SK-N-SH (cell line): ENCODE results near the gene C11orf71. TPM values are rescaled to one million over a fixed set of nuclear protein-coding genes. Genes with fewer than 3 reads are reported as not detected.

Source experiments
- CTCF ChIA-PET: fragments of 300-600, 350-600 bp; formaldehyde crosslinking; extraction: SDS; loops from one replicate; lab custom pipeline; 2021; lab: Yijun Ruan, JAX
- POLR2A ChIA-PET: fragments of 350-600 bp; sonication (Branson Sonifier 250); formaldehyde crosslinking; extraction: SDS; loops from one replicate; lab custom pipeline; 2020; ENCODE audit warnings: antibody characterized with exemption, inconsistent platforms; lab: Yijun Ruan, JAX
- DNase-seq: peaks from one replicate; pipeline ENCODE4 v3.0.0; 2012
- H2AFZ ChIP-seq: fragments of 200-600 bp; sonication (generic); 2 replicates; pipeline ENCODE4 v1.8.1; 2016; ENCODE audit warnings: antibody characterized with exemption, mild to moderate bottlenecking, low read depth
- H3F3A ChIP-seq: fragments of 200-600 bp; sonication (generic); replicated peaks from 2 replicates; pipeline ENCODE3; 2016; ENCODE audit warnings: antibody characterized with exemption, mild to moderate bottlenecking; ENCODE audit not compliant: insufficient read depth
- H3K27ac ChIP-seq, 2 experiments: fragments of 200-500 bp in 1 of 2; fragments of 200-600 bp in 1 of 2; sonication (Bioruptor generic) in 1 of 2; sonication (generic), shearing (Covaris generic) in 1 of 2; 2 replicates each; pipeline versions ENCODE4 v1.5.1 to v1.6.1; 2014 to 2016; ENCODE audit warnings: low read depth in 2 of 2, inconsistent platforms in 1 of 2, low read length in 1 of 2, mild to moderate bottlenecking in 1 of 2, mixed read lengths in 1 of 2
- H3K27me3 ChIP-seq: fragments of 200-600 bp; sonication (generic), shearing (Covaris generic); 2 replicates; pipeline ENCODE4 v1.6.1; 2016; ENCODE audit warnings: mixed run types; ENCODE audit not compliant: insufficient read depth
- H3K36me3 ChIP-seq, 2 experiments: fragments of 200-500 bp in 1 of 2; fragments of 200-600 bp in 1 of 2; sonication (Bioruptor generic) in 1 of 2; sonication (generic) in 1 of 2; replicated peaks in 1 of 2; 2 replicates each; pipeline versions ENCODE3 to v1.5.1; 2014 to 2016; ENCODE audit warnings: low read length in 1 of 2, mild to moderate bottlenecking in 1 of 2; ENCODE audit not compliant: insufficient read depth in 2 of 2, control insufficient read depth in 1 of 2
- H3K4me1 ChIP-seq, 2 experiments: fragments of 200-500 bp in 1 of 2; fragments of 200-600 bp in 1 of 2; sonication (Bioruptor generic) in 1 of 2; sonication (generic), shearing (Covaris generic) in 1 of 2; 2 replicates each; pipeline versions ENCODE4 v1.5.1 to v1.6.1; 2014 to 2016; ENCODE audit warnings: low read depth in 1 of 2, low read length in 1 of 2, mixed run types in 1 of 2; ENCODE audit not compliant: insufficient read depth in 2 of 2, control insufficient read depth in 1 of 2
- H3K4me2 ChIP-seq: fragments of 200-600 bp; sonication (generic), shearing (Covaris generic); 2 replicates; pipeline ENCODE4 v1.6.1; 2017; ENCODE audit warnings: mixed run types
- H3K4me3 ChIP-seq, 2 experiments: fragments of 200-500 bp in 1 of 2; fragments of 200-600 bp in 1 of 2; sonication (Bioruptor generic) in 1 of 2; sonication (generic), shearing (Covaris generic) in 1 of 2; 2 replicates each; pipeline versions ENCODE4 v1.5.1 to v1.8.1; 2014 to 2016; ENCODE audit warnings: low read depth in 2 of 2, inconsistent platforms in 1 of 2, low read length in 1 of 2, mild to moderate bottlenecking in 1 of 2, mixed read lengths in 1 of 2, moderate library complexity in 1 of 2
- H3K79me2 ChIP-seq: fragments of 200-600 bp; sonication (generic); 2 replicates; pipeline ENCODE4 v1.8.1; 2017; ENCODE audit warnings: mild to moderate bottlenecking; ENCODE audit not compliant: insufficient read depth
- H3K9ac ChIP-seq: fragments of 200-600 bp; sonication (generic); 2 replicates; pipeline ENCODE4 v1.6.1; 2017; ENCODE audit warnings: mixed run types
- H3K9me2 ChIP-seq: fragments of 200-600 bp; sonication (generic); 2 replicates; pipeline ENCODE4 v1.6.1; 2017; ENCODE audit warnings: mixed run types
- H3K9me3 ChIP-seq: fragments of 200-600 bp; sonication (generic); 2 replicates; pipeline ENCODE4 v1.6.1; 2017; ENCODE audit warnings: mixed run types, mild to moderate bottlenecking, moderate library complexity
- H4K20me1 ChIP-seq: fragments of 200-600 bp; sonication (generic); 2 replicates; pipeline ENCODE4 v1.6.1; 2017; ENCODE audit warnings: mild to moderate bottlenecking, mixed run types; ENCODE audit not compliant: insufficient read depth
- ELF1 ChIP-seq: IDR thresholded peaks from 2 replicates; pipeline ENCODE4 v1.4.0; 2012
- EP300 ChIP-seq, 2 experiments: IDR thresholded peaks; 2 replicates each; pipeline versions ENCODE4 v1.4.0 to v1.6.1; 2012; ENCODE audit warnings: borderline replicate concordance in 1 of 2, low read depth in 1 of 2, low read length in 1 of 2
- FOSL2 ChIP-seq: IDR thresholded peaks from 2 replicates; pipeline ENCODE4 v1.4.0; 2012; ENCODE audit warnings: low read depth, mild to moderate bottlenecking, moderate library complexity, borderline replicate concordance
- FOXM1 ChIP-seq: IDR thresholded peaks from 2 replicates; pipeline ENCODE4 v1.4.0; 2012; ENCODE audit warnings: low read depth, mild to moderate bottlenecking
- GATA2 ChIP-seq: sonication (generic); formaldehyde crosslinking; IDR thresholded peaks from 2 replicates; pipeline ENCODE4 v1.5.0; 2020; ENCODE audit warnings: mild to moderate bottlenecking, missing genetic modification reagents
- JUND ChIP-seq: IDR thresholded peaks from 2 replicates; pipeline ENCODE4 v1.4.0; 2012
- MEF2A ChIP-seq: IDR thresholded peaks from 2 replicates; pipeline ENCODE4 v1.4.0; 2012; ENCODE audit warnings: low read depth, borderline replicate concordance
- MXI1 ChIP-seq: IDR thresholded peaks from 2 replicates; pipeline ENCODE4 v1.6.1; 2012; ENCODE audit warnings: mild to moderate bottlenecking, low read depth, low read length, improper control_type of control experiment
- NFIC ChIP-seq: IDR thresholded peaks from 2 replicates; pipeline ENCODE4 v1.4.0; 2012; ENCODE audit warnings: borderline replicate concordance
- NRF1 ChIP-seq: IDR thresholded peaks from 2 replicates; pipeline ENCODE4 v1.6.1; 2012; ENCODE audit warnings: low read depth, mild to moderate bottlenecking, low read length
- POLR2AphosphoS5 ChIP-seq: IDR thresholded peaks from 2 replicates; pipeline ENCODE4 v1.6.1; 2012; ENCODE audit warnings: low read depth, low read length
- RAD21 ChIP-seq: IDR thresholded peaks from 2 replicates; pipeline ENCODE4 v1.6.1; 2012; ENCODE audit warnings: mild to moderate bottlenecking, low read length
- RCOR1 ChIP-seq: fragments of 150-350 bp; IDR thresholded peaks from 2 replicates; pipeline ENCODE4 v1.6.1; 2017; ENCODE audit warnings: antibody characterized with exemption, low read length
- RFX5 ChIP-seq: IDR thresholded peaks from 2 replicates; pipeline ENCODE4 v1.6.1; 2012; ENCODE audit warnings: mild to moderate bottlenecking, improper control_type of control experiment, low read length
- RXRA ChIP-seq: IDR thresholded peaks from 2 replicates; pipeline ENCODE4 v1.4.0; 2012; ENCODE audit warnings: low read depth, mild to moderate bottlenecking, borderline replicate concordance
- SIN3A ChIP-seq: IDR thresholded peaks from 2 replicates; pipeline ENCODE4 v1.6.1; 2012; ENCODE audit warnings: low read depth, mild to moderate bottlenecking, low read length, moderate library complexity, borderline replicate concordance
- SMC3 ChIP-seq: IDR thresholded peaks from 2 replicates; pipeline ENCODE4 v1.6.1; 2012; ENCODE audit warnings: low read depth, low read length, improper control_type of control experiment
- TAF1 ChIP-seq: IDR thresholded peaks from 2 replicates; pipeline ENCODE4 v1.6.1; 2012; ENCODE audit warnings: low read depth, mild to moderate bottlenecking, low read length, moderate library complexity, borderline replicate concordance
- TCF12 ChIP-seq: IDR thresholded peaks from 2 replicates; pipeline ENCODE4 v1.4.0; 2012
- TEAD4 ChIP-seq: IDR thresholded peaks from 2 replicates; pipeline ENCODE4 v1.4.0; 2012; ENCODE audit warnings: mild to moderate bottlenecking, borderline replicate concordance; ENCODE audit not compliant: insufficient read depth
- YY1 ChIP-seq: IDR thresholded peaks from 2 replicates; pipeline ENCODE4 v1.4.0; 2012; ENCODE audit warnings: low read depth, mild to moderate bottlenecking
- ZBTB33 ChIP-seq: IDR thresholded peaks from 2 replicates; pipeline ENCODE4 v1.4.0; 2012; ENCODE audit warnings: low read depth, borderline replicate concordance
- WGBS: methylation state at CpG from one replicate; pipeline ENCODE4 v1.1.6; 2017; ENCODE audit warnings: low lambda C conversion rate; 5-methylcytosine and 5-hydroxymethylcytosine counted together
- polyA plus RNA-seq, 3 experiments: library from polyadenylated mRNA; depleted of rRNA; stranded (reverse); fragments of >200 nt; gene quantifications; 2 replicates each; pipeline ENCODE4 v1.2.3, GENCODE V29; 2012
- TF ChIP-seq, protein P1 (sequence below): fragments of 200-600 bp; sonication (generic); IDR thresholded peaks from 2 replicates; pipeline ENCODE4 v1.6.1; 2017; ENCODE audit warnings: antibody characterized with exemption, mild to moderate bottlenecking, moderate library complexity
- TF ChIP-seq, protein P2 (sequence below): IDR thresholded peaks from 2 replicates; pipeline ENCODE4 v1.4.0; 2012; ENCODE audit warnings: low read depth
- TF ChIP-seq, protein P3 (sequence below): IDR thresholded peaks from 2 replicates; pipeline ENCODE4; 2012
- TF ChIP-seq, protein P4 (sequence below): IDR thresholded peaks from 2 replicates; pipeline ENCODE4 v1.4.0; 2012; ENCODE audit warnings: low read depth, borderline replicate concordance

C11orf71 gene
- polyA plus RNA-seq, 1 of the 3 experiments (the other 2 are of a cell fraction) = 7.8 TPM

DNA sequence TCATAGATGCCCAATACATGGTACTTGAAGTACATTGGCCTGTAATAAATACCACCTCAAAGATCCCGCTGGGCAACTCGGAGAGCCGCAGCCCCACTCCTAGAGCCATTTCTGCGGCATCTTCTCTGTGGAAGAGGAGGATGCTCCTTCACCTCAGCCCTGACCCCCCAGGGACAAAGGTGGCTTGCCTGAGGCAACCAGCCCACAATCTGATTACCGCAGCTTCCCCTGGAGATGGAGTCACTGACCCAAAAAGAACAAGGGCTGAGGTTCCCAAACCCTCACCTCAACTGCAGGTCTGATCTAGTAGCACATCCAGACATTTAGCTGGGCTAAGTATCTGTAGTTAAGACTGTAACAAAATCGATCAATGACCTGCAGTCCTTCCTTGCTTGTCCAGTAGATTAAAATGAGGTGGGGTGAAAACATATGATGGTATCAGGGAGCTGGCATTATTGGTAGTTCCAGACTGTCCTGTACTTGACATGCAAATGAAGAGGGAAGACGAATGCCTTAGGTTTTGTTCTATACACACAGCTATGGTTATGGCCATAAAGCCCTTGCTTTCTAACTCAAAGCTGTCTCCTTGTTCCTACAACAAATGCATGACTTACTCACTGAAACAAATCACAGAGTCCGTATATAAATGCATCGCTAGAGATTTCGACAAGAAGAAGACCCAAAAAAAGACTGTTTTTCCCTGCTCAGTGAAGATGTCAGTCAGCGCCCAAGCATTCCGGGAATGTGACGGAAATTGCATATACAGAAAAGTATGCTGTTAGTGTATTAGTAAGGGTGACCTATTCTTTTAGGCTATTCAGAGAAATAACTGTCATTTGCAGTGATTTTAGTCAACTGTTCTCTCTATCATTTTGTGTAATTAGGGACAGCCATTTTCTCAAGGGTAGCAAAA lies 33.7 kb downstream of the C11orf71 start:
- Histone ChIP-seq H2AFZ (peak overlapping the region; percentile 18), H3K79me2 (no peaks in the 10 kb centered on the region), H3K9me3 (no peaks in the 10 kb centered on the region), H3K36me3 (no peaks in the 10 kb centered on the region), H3K4me1 (peaks cover 15 to 24% of the 10 kb centered on the region in 2 experiments), H4K20me1 (no peaks in the 10 kb centered on the region), H3K4me2 (peak overlapping the region; percentile 66), H3F3A (peaks cover 22% of the 10 kb centered on the region), H3K9me2 (no peaks in the 10 kb centered on the region), H3K27me3 (no peaks in the 10 kb centered on the region), H3K9ac (peak overlapping the region; percentile 63), H3K27ac (peak overlapping the region; percentile 72 to 88; a peak in 3 of 4 replicates), H3K4me3 (peak overlapping the region in 1 of 2 experiments; percentile 3; a peak in 1 of 4 replicates)
- 44% methylated on average over 12 of the region's 13 CpGs for WGBS
- POLR2A ChIA-PET = no interaction called here
- CTCF ChIA-PET = interaction anchor here (0.7 to 1.0 kb wide), 3 partner anchors 11 to 26 kb away, joined by 3 to 5 read pairs (median 3); no protein-coding TSS in a partner anchor
- DNase-seq = no peak
- TF ChIP-seq FOXM1 = peak; percentile 33; the same call in 1 of the 2 replicates
- TF ChIP-seq RXRA = peak; percentile 66; the same call in 1 of the 2 replicates
- no peak for TF ChIP-seq TAF1
- no peak for TF ChIP-seq GATA2 (CRISPR knock-in tag)
- TF ChIP-seq JUND = peak; percentile 96
- peak; percentile 96 for TF ChIP-seq FOSL2
- TF ChIP-seq, protein P1, sequence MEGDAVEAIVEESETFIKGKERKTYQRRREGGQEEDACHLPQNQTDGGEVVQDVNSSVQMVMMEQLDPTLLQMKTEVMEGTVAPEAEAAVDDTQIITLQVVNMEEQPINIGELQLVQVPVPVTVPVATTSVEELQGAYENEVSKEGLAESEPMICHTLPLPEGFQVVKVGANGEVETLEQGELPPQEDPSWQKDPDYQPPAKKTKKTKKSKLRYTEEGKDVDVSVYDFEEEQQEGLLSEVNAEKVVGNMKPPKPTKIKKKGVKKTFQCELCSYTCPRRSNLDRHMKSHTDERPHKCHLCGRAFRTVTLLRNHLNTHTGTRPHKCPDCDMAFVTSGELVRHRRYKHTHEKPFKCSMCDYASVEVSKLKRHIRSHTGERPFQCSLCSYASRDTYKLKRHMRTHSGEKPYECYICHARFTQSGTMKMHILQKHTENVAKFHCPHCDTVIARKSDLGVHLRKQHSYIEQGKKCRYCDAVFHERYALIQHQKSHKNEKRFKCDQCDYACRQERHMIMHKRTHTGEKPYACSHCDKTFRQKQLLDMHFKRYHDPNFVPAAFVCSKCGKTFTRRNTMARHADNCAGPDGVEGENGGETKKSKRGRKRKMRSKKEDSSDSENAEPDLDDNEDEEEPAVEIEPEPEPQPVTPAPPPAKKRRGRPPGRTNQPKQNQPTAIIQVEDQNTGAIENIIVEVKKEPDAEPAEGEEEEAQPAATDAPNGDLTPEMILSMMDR = no peak
- TF ChIP-seq TEAD4 = peak; percentile 99
- TF ChIP-seq MXI1 = no peak
- peak in 1 of 2 experiments; percentile 91; a peak in 1 of 4 replicates for TF ChIP-seq EP300 (IDR thresholded peaks at IDR 0.05; ENCODE audit: borderline replicate concordance in 1 of 2, low read depth in 1 of 2, low read length in 1 of 2)
- no peak for TF ChIP-seq SMC3
- TF ChIP-seq TCF12 = peak; percentile 77
- TF ChIP-seq POLR2AphosphoS5 = peak; percentile 68
- TF ChIP-seq, protein P2, sequence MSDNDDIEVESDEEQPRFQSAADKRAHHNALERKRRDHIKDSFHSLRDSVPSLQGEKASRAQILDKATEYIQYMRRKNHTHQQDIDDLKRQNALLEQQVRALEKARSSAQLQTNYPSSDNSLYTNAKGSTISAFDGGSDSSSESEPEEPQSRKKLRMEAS = no peak
- peak; percentile 79 for TF ChIP-seq YY1
- TF ChIP-seq NRF1 = no peak
- TF ChIP-seq ELF1 = no peak
- no peak for TF ChIP-seq RCOR1
- no peak for TF ChIP-seq RFX5
- TF ChIP-seq SIN3A = no peak
- peak; percentile 57; the same call in 1 of the 2 replicates for TF ChIP-seq NFIC
- TF ChIP-seq, protein P3, sequence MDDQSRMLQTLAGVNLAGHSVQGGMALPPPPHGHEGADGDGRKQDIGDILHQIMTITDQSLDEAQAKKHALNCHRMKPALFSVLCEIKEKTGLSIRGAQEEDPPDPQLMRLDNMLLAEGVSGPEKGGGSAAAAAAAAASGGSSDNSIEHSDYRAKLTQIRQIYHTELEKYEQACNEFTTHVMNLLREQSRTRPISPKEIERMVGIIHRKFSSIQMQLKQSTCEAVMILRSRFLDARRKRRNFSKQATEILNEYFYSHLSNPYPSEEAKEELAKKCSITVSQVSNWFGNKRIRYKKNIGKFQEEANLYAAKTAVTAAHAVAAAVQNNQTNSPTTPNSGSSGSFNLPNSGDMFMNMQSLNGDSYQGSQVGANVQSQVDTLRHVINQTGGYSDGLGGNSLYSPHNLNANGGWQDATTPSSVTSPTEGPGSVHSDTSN = peak; percentile 79
- peak; percentile 59; the same call in 1 of the 2 replicates for TF ChIP-seq MEF2A
- no peak for TF ChIP-seq RAD21
- peak; percentile 46; the same call in 1 of the 2 replicates for TF ChIP-seq ZBTB33
- TF ChIP-seq, protein P4, sequence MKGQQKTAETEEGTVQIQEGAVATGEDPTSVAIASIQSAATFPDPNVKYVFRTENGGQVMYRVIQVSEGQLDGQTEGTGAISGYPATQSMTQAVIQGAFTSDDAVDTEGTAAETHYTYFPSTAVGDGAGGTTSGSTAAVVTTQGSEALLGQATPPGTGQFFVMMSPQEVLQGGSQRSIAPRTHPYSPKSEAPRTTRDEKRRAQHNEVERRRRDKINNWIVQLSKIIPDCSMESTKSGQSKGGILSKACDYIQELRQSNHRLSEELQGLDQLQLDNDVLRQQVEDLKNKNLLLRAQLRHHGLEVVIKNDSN = no peak
